Glutamatergic neuron (in vitro differentiated cells): ENCODE measurements around the gene PTPRT. TPM values are rescaled to one million over a fixed set of nuclear protein-coding genes. Genes with fewer than 3 reads are reported as not detected.

ENCODE experiments used
- DNase-seq: peaks from one replicate; pipeline ENCODE4 v3.0.0; 2022
- H3K27ac Mint-ChIP-seq: one replicate; pipeline ENCODE4 v1.8.0; 2020; ENCODE audit warnings: mild to moderate bottlenecking, mixed read lengths, inconsistent platforms; ENCODE audit not compliant: unreplicated experiment
- H3K27me3 Mint-ChIP-seq: one replicate; pipeline ENCODE4 v1.8.0; 2020; ENCODE audit warnings: mild to moderate bottlenecking, moderate library complexity, mixed read lengths, inconsistent platforms; ENCODE audit not compliant: unreplicated experiment
- H3K36me3 Mint-ChIP-seq: one replicate; pipeline ENCODE4 v1.8.0; 2020; ENCODE audit warnings: mild to moderate bottlenecking, mixed read lengths, inconsistent platforms; ENCODE audit not compliant: unreplicated experiment
- H3K4me1 Mint-ChIP-seq: one replicate; pipeline ENCODE4 v1.8.0; 2020; ENCODE audit warnings: mild to moderate bottlenecking, low read depth, mixed read lengths, inconsistent platforms; ENCODE audit not compliant: unreplicated experiment
- H3K4me3 Mint-ChIP-seq: one replicate; pipeline ENCODE4 v1.8.0; 2020; ENCODE audit warnings: mild to moderate bottlenecking, mixed read lengths, inconsistent platforms; ENCODE audit not compliant: unreplicated experiment
- H3K9me3 Mint-ChIP-seq: one replicate; pipeline ENCODE4 v1.8.0; 2020; ENCODE audit warnings: mild to moderate bottlenecking, moderate library complexity, mixed read lengths, inconsistent platforms; ENCODE audit not compliant: unreplicated experiment
- total RNA-seq: library from RNA; stranded (reverse); fragmentation: NEBNext Ultra II Directional; extraction: Animal tissue kit (Norgen Biotek cat#: 25700); gene quantifications from one replicate; pipeline ENCODE4 v1.2.1, GENCODE V29; 2021; ENCODE audit not compliant: unreplicated experiment
- TF ChIP-seq, protein P1 (sequence below): fragments of 200-600 bp; sonication (generic); IDR thresholded peaks from one replicate; pipeline ENCODE4 v1.5.0; 2021; ENCODE audit not compliant: partially characterized antibody, unreplicated experiment

Gene PTPRT
- total RNA-seq, 1 donor from 2014 or later: 1.9 TPM

DNA sequence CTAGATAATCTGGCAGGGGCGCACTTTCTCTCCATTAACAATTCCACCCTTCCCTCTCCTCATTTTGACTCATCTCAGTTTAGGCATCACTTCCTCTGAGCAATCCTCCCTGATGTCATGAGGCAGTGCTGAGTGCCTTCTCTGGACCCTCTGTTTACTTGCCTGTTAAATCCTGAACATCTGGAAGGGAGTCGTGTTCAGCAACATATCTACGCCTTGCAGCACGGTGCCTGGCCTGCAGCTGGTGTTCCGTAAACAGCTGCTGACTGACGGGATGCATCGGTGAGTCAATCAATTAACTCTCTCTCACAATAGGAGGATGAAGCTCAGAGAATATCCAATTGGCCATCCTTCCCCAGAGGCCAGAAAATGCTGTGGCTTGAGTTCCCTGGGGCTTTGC lies 613.5 kb downstream of the PTPRT start:
- H3K4me1 Mint-ChIP-seq: no peaks in the 10 kb centered on the region

GRCh38 chr20:42572320-42573016 lies 617.2 kb downstream of the PTPRT start:
- Mint-ChIP-seq H3K9me3 (no peaks in the 10 kb centered on the region), H3K27me3 (peaks cover 2% of the 10 kb centered on the region), H3K27ac (no peak overlapping the region), H3K36me3 (peaks cover 9% of the 10 kb centered on the region), H3K4me1 (no peaks in the 10 kb centered on the region), H3K4me3 (no peak overlapping the region)
- TF ChIP-seq, protein P1, sequence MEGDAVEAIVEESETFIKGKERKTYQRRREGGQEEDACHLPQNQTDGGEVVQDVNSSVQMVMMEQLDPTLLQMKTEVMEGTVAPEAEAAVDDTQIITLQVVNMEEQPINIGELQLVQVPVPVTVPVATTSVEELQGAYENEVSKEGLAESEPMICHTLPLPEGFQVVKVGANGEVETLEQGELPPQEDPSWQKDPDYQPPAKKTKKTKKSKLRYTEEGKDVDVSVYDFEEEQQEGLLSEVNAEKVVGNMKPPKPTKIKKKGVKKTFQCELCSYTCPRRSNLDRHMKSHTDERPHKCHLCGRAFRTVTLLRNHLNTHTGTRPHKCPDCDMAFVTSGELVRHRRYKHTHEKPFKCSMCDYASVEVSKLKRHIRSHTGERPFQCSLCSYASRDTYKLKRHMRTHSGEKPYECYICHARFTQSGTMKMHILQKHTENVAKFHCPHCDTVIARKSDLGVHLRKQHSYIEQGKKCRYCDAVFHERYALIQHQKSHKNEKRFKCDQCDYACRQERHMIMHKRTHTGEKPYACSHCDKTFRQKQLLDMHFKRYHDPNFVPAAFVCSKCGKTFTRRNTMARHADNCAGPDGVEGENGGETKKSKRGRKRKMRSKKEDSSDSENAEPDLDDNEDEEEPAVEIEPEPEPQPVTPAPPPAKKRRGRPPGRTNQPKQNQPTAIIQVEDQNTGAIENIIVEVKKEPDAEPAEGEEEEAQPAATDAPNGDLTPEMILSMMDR: no peak
- DNase-seq: no peak

More for the DNA sequence above, 613.5 kb downstream of the PTPRT start:
- Mint-ChIP-seq H3K36me3 (peaks cover 11% of the 10 kb centered on the region), H3K9me3 (peaks cover 3% of the 10 kb centered on the region), H3K27me3 (peaks cover 1% of the 10 kb centered on the region), H3K27ac (no peak overlapping the region), H3K4me3 (no peak overlapping the region)
- TF ChIP-seq, protein P1: no peak
- DNase-seq: peak; percentile 48

- no peak overlapping the region for H3K27ac Mint-ChIP-seq
- H3K36me3 Mint-ChIP-seq: peaks cover 7% of the 10 kb centered on the region
- H3K4me3 Mint-ChIP-seq: no peak overlapping the region
- peaks cover 10% of the 10 kb centered on the region for H3K4me1 Mint-ChIP-seq
- H3K9me3 Mint-ChIP-seq: peaks cover 3% of the 10 kb centered on the region
- peaks cover 2% of the 10 kb centered on the region for H3K27me3 Mint-ChIP-seq
- no peak for DNase-seq
- TF ChIP-seq, protein P1: no peak
These were observed 622.3 kb downstream of the PTPRT start for GRCh38 chr20:42567409-42567808.

DNA sequence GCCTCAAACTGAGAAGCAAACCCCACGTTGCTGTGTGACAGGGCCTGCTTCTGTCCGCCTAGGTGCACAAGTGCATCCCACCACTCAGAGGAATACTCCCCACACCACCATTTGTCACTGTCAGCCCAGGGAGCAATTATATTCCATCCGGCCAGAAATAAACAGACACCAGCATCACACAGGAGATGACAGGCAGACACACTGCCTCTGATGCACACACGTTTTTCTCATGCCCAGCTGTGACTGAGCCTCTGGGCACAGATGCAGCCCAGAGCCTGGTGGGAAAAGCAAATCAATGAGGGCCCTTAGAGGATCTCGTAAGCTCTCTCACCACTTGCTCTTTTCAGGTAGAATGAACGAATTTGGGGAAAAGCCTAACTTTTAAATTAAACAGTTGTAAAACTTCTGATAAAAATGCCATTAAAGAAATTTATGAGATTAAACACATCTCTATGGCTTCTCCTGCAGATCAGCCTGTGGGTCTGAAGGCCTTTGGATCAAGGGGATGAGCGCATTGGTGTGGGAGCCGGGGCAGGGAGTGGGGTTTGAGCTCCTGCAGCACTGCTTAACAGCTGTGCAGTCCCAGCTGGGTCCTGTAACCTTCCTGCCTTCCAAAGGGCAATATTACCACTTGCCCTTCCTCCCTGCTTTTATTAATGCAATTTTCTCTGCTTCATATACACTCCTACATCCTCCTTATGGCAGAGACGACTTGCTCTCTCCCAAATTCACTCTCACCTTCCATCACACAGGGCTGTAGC lies 624.3 kb downstream of the PTPRT start:
- Mint-ChIP-seq H3K36me3 (no peaks in the 10 kb centered on the region), H3K4me1 (peaks cover 10% of the 10 kb centered on the region), H3K9me3 (peaks cover 3% of the 10 kb centered on the region), H3K27me3 (peaks cover 2% of the 10 kb centered on the region), H3K4me3 (no peak overlapping the region), H3K27ac (peak overlapping the region; percentile 76)
- DNase-seq: peak; percentile 24
- TF ChIP-seq, protein P1: no peak

- H3K4me3 Mint-ChIP-seq: no peak overlapping the region
- H3K36me3 Mint-ChIP-seq: no peaks in the 10 kb centered on the region
These were observed 630.0 kb downstream of the PTPRT start for GRCh38 chr20:42559665-42560064.

More at GRCh38 chr20:42559665-42560064, 630.0 kb downstream of the PTPRT start:
- no peak overlapping the region for H3K27ac Mint-ChIP-seq
- TF ChIP-seq, protein P1: no peak
- no peaks in the 10 kb centered on the region for H3K9me3 Mint-ChIP-seq
- no peaks in the 10 kb centered on the region for H3K4me1 Mint-ChIP-seq
- no peaks in the 10 kb centered on the region for H3K27me3 Mint-ChIP-seq
- no peak for DNase-seq
